Right lobe of liver (tissue), 4 donors: ENCODE measurements around the gene OPN1MW.
"Not testable (repeated sequence)": the region's sequence is repeated elsewhere in the genome, so short reads cannot be mapped to it uniquely, and the experiment has no call there.

Source experiments
- POLR2A ChIP-seq: fragments of 450-650 bp; IDR thresholded peaks from one replicate; pipeline ENCODE4 v1.6.1; 2017; ENCODE audit warnings: antibody characterized with exemption, mild to moderate bottlenecking
- TF ChIP-seq, protein P1 (sequence below), 4 donors: fragments of 200-600 bp in 3 of 4; fragments of 450-650 bp in 1 of 4; IDR thresholded peaks; one replicate each; pipeline versions ENCODE4 v1.5.1 to v1.8.0; 2016 to 2022; ENCODE audit warnings: antibody characterized with exemption in 4 of 4, mild to moderate bottlenecking in 2 of 4
- donor health status: DM: no; HTN: no; CAD: no.
- donor health status: DM: no; HTN: no; CAD: no.
- donor health status: DM: no; HTN: yes; CAD: no.

DNA sequence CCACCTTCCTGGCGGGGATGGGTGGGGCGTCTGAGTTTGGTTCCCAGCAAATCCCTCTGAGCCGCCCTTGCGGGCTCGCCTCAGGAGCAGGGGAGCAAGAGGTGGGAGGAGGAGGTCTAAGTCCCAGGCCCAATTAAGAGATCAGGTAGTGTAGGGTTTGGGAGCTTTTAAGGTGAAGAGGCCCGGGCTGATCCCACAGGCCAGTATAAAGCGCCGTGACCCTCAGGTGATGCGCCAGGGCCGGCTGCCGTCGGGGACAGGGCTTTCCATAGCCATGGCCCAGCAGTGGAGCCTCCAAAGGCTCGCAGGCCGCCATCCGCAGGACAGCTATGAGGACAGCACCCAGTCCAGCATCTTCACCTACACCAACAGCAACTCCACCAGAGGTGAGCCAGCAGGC, 38.4 kb upstream of the OPN1MW start, which contains the start of gene OPN1LW:
- TF ChIP-seq, protein P1, sequence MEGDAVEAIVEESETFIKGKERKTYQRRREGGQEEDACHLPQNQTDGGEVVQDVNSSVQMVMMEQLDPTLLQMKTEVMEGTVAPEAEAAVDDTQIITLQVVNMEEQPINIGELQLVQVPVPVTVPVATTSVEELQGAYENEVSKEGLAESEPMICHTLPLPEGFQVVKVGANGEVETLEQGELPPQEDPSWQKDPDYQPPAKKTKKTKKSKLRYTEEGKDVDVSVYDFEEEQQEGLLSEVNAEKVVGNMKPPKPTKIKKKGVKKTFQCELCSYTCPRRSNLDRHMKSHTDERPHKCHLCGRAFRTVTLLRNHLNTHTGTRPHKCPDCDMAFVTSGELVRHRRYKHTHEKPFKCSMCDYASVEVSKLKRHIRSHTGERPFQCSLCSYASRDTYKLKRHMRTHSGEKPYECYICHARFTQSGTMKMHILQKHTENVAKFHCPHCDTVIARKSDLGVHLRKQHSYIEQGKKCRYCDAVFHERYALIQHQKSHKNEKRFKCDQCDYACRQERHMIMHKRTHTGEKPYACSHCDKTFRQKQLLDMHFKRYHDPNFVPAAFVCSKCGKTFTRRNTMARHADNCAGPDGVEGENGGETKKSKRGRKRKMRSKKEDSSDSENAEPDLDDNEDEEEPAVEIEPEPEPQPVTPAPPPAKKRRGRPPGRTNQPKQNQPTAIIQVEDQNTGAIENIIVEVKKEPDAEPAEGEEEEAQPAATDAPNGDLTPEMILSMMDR (IDR thresholded peaks at IDR 0.05): not testable (repeated sequence)
- not testable (repeated sequence) for TF ChIP-seq POLR2A
